Upper lobe of left lung (tissue), 6 donors: ENCODE results near the gene FXYD1. TPM values are rescaled to one million over a fixed set of nuclear protein-coding genes. Genes with fewer than 3 reads are reported as not detected.
A peak's percentile ranks its signal among the peaks of the same experiment; 100 is the strongest.

Experiments used
- ATAC-seq, 2 donors: fragments of 200-7000 bp; cut with Tn5 transposase; one replicate each; pipeline ENCODE4 v1.9.1; 2022; ENCODE audit warnings: mild to moderate bottlenecking in 2 of 2, moderate library complexity in 2 of 2; ENCODE audit not compliant: low FRiP score in 2 of 2
- DNase-seq, 2 donors: peaks; one replicate each; pipeline ENCODE4 v3.0.0-alpha.2; 2019 to 2020
- H3K27ac ChIP-seq, 4 donors: fragments of 200-600 bp; sonication (generic); one replicate each; pipeline ENCODE4 v1.5.1; 2016 to 2019
- H3K27me3 ChIP-seq, 4 donors: fragments of 200-600 bp; sonication (generic); one replicate each; pipeline ENCODE4 v1.5.1; 2017 to 2019
- H3K36me3 ChIP-seq, 4 donors: fragments of 200-600 bp; sonication (generic); one replicate each; pipeline ENCODE4 v1.5.1; 2016 to 2019
- H3K4me1 ChIP-seq, 4 donors: fragments of 200-600 bp; sonication (generic); one replicate each; pipeline ENCODE4 v1.5.1; 2018 to 2019
- H3K4me3 ChIP-seq, 4 donors: fragments of 200-600 bp; sonication (generic); one replicate each; pipeline ENCODE4 v1.5.1; 2017 to 2019; ENCODE audit warnings: mild to moderate bottlenecking in 2 of 4, moderate library complexity in 1 of 4
- H3K9me3 ChIP-seq, 4 donors: fragments of 200-600 bp; sonication (generic); one replicate each; pipeline ENCODE4 v1.5.1; 2018 to 2019
- CTCF ChIP-seq, 6 experiments: fragments of 450-650 bp in 4 of 6; fragments of 200-600 bp in 2 of 6; sonication (generic) in 2 of 6; IDR thresholded peaks; one replicate each; pipeline ENCODE4 v1.5.1; 2016 to 2019; ENCODE audit warnings: antibody characterized with exemption in 6 of 6
- EP300 ChIP-seq, 4 donors: sonication (generic); formaldehyde crosslinking; IDR thresholded peaks; one replicate each; pipeline ENCODE4 v1.5.1; 2017; ENCODE audit warnings: antibody characterized with exemption in 4 of 4, control low read depth in 2 of 4
- POLR2A ChIP-seq, 4 donors: fragments of 450-650 bp; IDR thresholded peaks; one replicate each; pipeline ENCODE4 v1.5.1; 2016 to 2017; ENCODE audit warnings: antibody characterized with exemption in 4 of 4, mild to moderate bottlenecking in 2 of 4
- POLR2AphosphoS5 ChIP-seq, 2 donors: sonication (generic); formaldehyde crosslinking; IDR thresholded peaks; one replicate each; pipeline ENCODE4 v1.5.1; 2017; ENCODE audit warnings: antibody characterized with exemption in 2 of 2
- WGBS, 2 donors: methylation state at CpG; one replicate each; pipeline ENCODE4 v1.1.5; 2017 to 2018; 5-methylcytosine and 5-hydroxymethylcytosine counted together
- total RNA-seq, 6 donors: library from RNA; depleted of rRNA in 4 of 6; stranded (reverse); fragments of >200 nt in 4 of 6; gene quantifications; one replicate each; pipeline versions ENCODE4 v1.1.0 to v1.2.1, GENCODE V29; 2016 to 2021
- donor health status: DM: no; HTN: no; CAD: no; lungs with moderate emphysema.
- donor health status: DM: no; HTN: yes; CAD: no; lungs with severe emphysema.

FXYD1 gene
- 10 to 100 TPM in 4 of 6 donors, 1 to 10 TPM in 2; 3.8 to 64.9 (median 25.2) TPM for total RNA-seq

- WGBS, 2 donors, result 73% methylated on average over 9 to 15 of the region's 18 CpGs
- no peaks in the 10 kb centered on the region for H3K9me3 ChIP-seq
- H3K27me3 ChIP-seq, result peaks cover 0 to 12% (median 4%) of the 10 kb centered on the region in 4 donors
- peak in 1 of 2 donors; percentile 90 for DNase-seq
- ATAC-seq, result peak; percentile 2 to 35
- H3K27ac ChIP-seq, result peak within 1 kb of the TSS; percentile 75 to 87 (median 82)
- H3K36me3 ChIP-seq, result no peaks in the 10 kb centered on the region
- peaks cover 29 to 42% (median 33%) of the 10 kb centered on the region in 4 donors for H3K4me1 ChIP-seq
- peak within 1 kb of the TSS in 3 of 4 donors; percentile 10 to 40 (median 38) for H3K4me3 ChIP-seq
- TF ChIP-seq EP300 (IDR thresholded peaks at IDR 0.05), result no peak
- no peak for TF ChIP-seq POLR2A (IDR thresholded peaks at IDR 0.05)
- no peak for TF ChIP-seq CTCF (IDR thresholded peaks at IDR 0.05)
- no peak for TF ChIP-seq POLR2AphosphoS5 (IDR thresholded peaks at IDR 0.05)
Observed at GRCh38 chr19:35138305-35138892, at the start of gene FXYD1. FXYD1 (plus strand) TSS chr19:35138824; CDS start chr19:35140080, 1,256 bp downstream.

GRCh38 chr19:35089554-35089953 lies 49.1 kb upstream of the FXYD1 start:
- ATAC-seq (no peak), DNase-seq (no peak)
- 85 to 92% methylated on average over 8 of the region's 8 CpGs for WGBS, 2 donors
- H3K9me3 ChIP-seq, result no peaks in the 10 kb centered on the region
- no peaks in the 10 kb centered on the region for H3K27me3 ChIP-seq
- H3K27ac ChIP-seq, result no peak overlapping the region
- no peak overlapping the region for H3K4me3 ChIP-seq
- H3K4me1 ChIP-seq, result peaks cover 8 to 12% (median 9%) of the 10 kb centered on the region in 4 donors
- TF ChIP-seq POLR2A (IDR thresholded peaks at IDR 0.05) (no peak), POLR2AphosphoS5 (IDR thresholded peaks at IDR 0.05) (no peak), CTCF (IDR thresholded peaks at IDR 0.05) (no peak), EP300 (IDR thresholded peaks at IDR 0.05) (no peak)
- no peaks in the 10 kb centered on the region for H3K36me3 ChIP-seq

- DNase-seq (no peak), ATAC-seq (no peak)
- Histone ChIP-seq H3K36me3 (no peaks in the 10 kb centered on the region), H3K27me3 (no peaks in the 10 kb centered on the region), H3K4me3 (peak overlapping the region in 1 of 4 donors; percentile 15), H3K4me1 (peaks cover 8 to 12% (median 9%) of the 10 kb centered on the region in 4 donors), H3K9me3 (no peaks in the 10 kb centered on the region), H3K27ac (no peak overlapping the region)
- WGBS, 2 donors, result 28 to 41% methylated on average over 9 of the region's 9 CpGs
- TF ChIP-seq EP300 (IDR thresholded peaks at IDR 0.05) (no peak), POLR2A (IDR thresholded peaks at IDR 0.05) (no peak), CTCF (IDR thresholded peaks at IDR 0.05) (no peak), POLR2AphosphoS5 (IDR thresholded peaks at IDR 0.05) (no peak)
Observed at GRCh38 chr19:35090160-35090505, 48.5 kb upstream of the FXYD1 start.

- ATAC-seq (peak; percentile 85 to 87), DNase-seq (peak; percentile 65 to 86)
- Histone ChIP-seq H3K9me3 (no peaks in the 10 kb centered on the region), H3K27ac (no peak overlapping the region), H3K4me1 (peaks cover 8 to 12% (median 9%) of the 10 kb centered on the region in 4 donors), H3K27me3 (no peaks in the 10 kb centered on the region), H3K36me3 (no peaks in the 10 kb centered on the region), H3K4me3 (peak overlapping the region in 2 of 4 donors; percentile 10 to 15)
- 8 to 14% methylated on average over 16 to 36 of the region's 36 CpGs for WGBS, 2 donors
- TF ChIP-seq EP300 (IDR thresholded peaks at IDR 0.05), result no peak
- TF ChIP-seq POLR2AphosphoS5 (IDR thresholded peaks at IDR 0.05), result no peak
- no peak for TF ChIP-seq POLR2A (IDR thresholded peaks at IDR 0.05)
- peak; percentile 33 to 66 (median 58) for TF ChIP-seq CTCF (IDR thresholded peaks at IDR 0.05)
Observed at GRCh38 chr19:35090506-35091214, 48.0 kb upstream of the FXYD1 start.
